DOHH2 (cell line): ENCODE data around the gene ACLY.

Experiments used
- H3F3A ChIP-seq: fragments of 200-600 bp; sonication (generic), shearing (Covaris generic); 2 replicates; pipeline ENCODE4 v1.6.0; 2016; ENCODE audit warnings: antibody characterized with exemption, mild to moderate bottlenecking; ENCODE audit not compliant: control insufficient read depth, insufficient read depth
- H3K27ac ChIP-seq: fragments of 200-600 bp; sonication (generic); 2 replicates; pipeline ENCODE4 v1.5.1; 2014; ENCODE audit warnings: low read depth, mild to moderate bottlenecking, low read length, moderate library complexity
- H3K27me3 ChIP-seq: fragments of 200-600 bp; sonication (generic); 2 replicates; pipeline ENCODE4 v1.6.1; 2014; ENCODE audit warnings: mild to moderate bottlenecking, low read length, mixed read lengths; ENCODE audit not compliant: control insufficient read depth
- H3K36me3 ChIP-seq: fragments of 200-600 bp; sonication (generic); 2 replicates; pipeline ENCODE4 v1.6.1; 2014; ENCODE audit warnings: mild to moderate bottlenecking, low read length, moderate library complexity, mixed read lengths; ENCODE audit not compliant: control insufficient read depth
- H3K4me1 ChIP-seq: fragments of 200-600 bp; sonication (generic); 2 replicates; pipeline ENCODE4 v1.6.1; 2014; ENCODE audit warnings: mild to moderate bottlenecking, low read length, mixed read lengths; ENCODE audit not compliant: control insufficient read depth
- H3K4me2 ChIP-seq: fragments of 200-600 bp; sonication (generic); 2 replicates; pipeline ENCODE4 v1.6.0; 2014; ENCODE audit warnings: mild to moderate bottlenecking, low read length, moderate library complexity
- H3K4me3 ChIP-seq: fragments of 200-600 bp; sonication (generic); 2 replicates; pipeline ENCODE4 v1.5.1; 2014; ENCODE audit warnings: mild to moderate bottlenecking, low read length, mixed read lengths
- H3K79me2 ChIP-seq: fragments of 200-600 bp; sonication (generic); 2 replicates; pipeline ENCODE4 v1.6.1; 2014; ENCODE audit warnings: mild to moderate bottlenecking, low read length, mixed read lengths; ENCODE audit not compliant: control insufficient read depth
- H3K9me2 ChIP-seq: fragments of 200-600 bp; sonication (generic); replicated peaks from 2 replicates; pipeline ENCODE4 v1.6.1; 2014; ENCODE audit warnings: mild to moderate bottlenecking, low read length, mixed read lengths; ENCODE audit not compliant: control insufficient read depth
- H3K9me3 ChIP-seq: fragments of 200-600 bp; sonication (generic); 2 replicates; pipeline ENCODE4 v1.6.1; 2014; ENCODE audit warnings: antibody characterized with exemption, low read length, mixed read lengths; ENCODE audit not compliant: control insufficient read depth, insufficient read depth
- H4K20me1 ChIP-seq: fragments of 200-600 bp; sonication (generic); 2 replicates; pipeline ENCODE4 v1.6.0; 2014; ENCODE audit warnings: low read depth, mild to moderate bottlenecking, antibody characterized with exemption, low read length, moderate library complexity; ENCODE audit not compliant: control insufficient read depth, insufficient read depth
- CTCF ChIP-seq: fragments of 200-600 bp; sonication (generic); IDR thresholded peaks from one replicate; pipeline ENCODE4 v1.5.1; 2014; ENCODE audit warnings: antibody characterized with exemption, mild to moderate bottlenecking, low read depth, low read length; ENCODE audit not compliant: poor library complexity, severe bottlenecking
- EZH2phosphoT487 ChIP-seq: fragments of 200-600 bp; sonication (generic); IDR thresholded peaks from 2 replicates; pipeline ENCODE4 v1.6.1; 2017; ENCODE audit warnings: borderline replicate concordance, mild to moderate bottlenecking, antibody characterized with exemption, low read length, moderate library complexity, mixed read lengths

Gene ACLY

DNA sequence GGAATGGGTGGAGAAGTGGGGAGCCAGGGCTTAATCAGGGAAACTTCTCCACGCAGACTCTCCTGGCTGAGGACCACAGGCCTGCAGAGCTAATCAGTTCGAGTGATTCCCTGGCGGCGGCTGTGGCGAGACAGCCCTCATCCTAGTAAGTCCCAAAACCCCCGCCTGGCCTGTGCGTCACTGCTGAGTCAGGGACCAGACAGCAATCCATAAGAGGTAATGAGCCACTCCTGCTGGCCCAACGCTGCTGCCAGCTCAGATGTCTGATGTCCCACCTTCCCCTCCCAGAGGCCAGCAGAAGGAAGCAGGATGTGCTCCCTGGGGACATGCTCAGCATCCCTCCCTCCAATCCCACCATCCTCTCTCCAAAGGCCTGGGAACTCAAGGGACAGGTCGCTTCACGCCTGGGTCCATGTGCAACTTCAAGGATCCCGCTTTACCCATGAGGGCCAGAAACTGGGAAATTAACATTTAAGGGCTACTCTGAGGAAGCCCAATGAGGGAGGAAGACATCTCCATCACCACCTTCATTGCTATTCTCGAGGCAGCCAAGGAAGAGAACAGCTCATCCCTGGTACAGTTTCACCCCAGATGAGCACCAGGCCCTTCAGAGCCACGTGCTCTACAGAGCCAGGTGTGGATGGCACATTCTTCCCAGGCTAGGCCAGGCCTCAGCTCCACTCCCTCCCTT, 7.9 kb downstream of the ACLY start:
- Histone ChIP-seq H3K36me3 (peaks cover 100% of the 10 kb centered on the region), H3K4me3 (no peak overlapping the region), H3K79me2 (peaks cover 53% of the 10 kb centered on the region), H3K4me1 (peaks cover 5% of the 10 kb centered on the region), H4K20me1 (peaks cover 25% of the 10 kb centered on the region), H3K27me3 (no peaks in the 10 kb centered on the region), H3K27ac (no peak overlapping the region), H3K4me2 (no peak overlapping the region), H3F3A (no peaks in the 10 kb centered on the region), H3K9me2 (no peaks in the 10 kb centered on the region), H3K9me3 (no peaks in the 10 kb centered on the region)
- TF ChIP-seq CTCF: no peak
- TF ChIP-seq EZH2phosphoT487: no peak

GRCh38 chr17:41909088-41909487, 9.7 kb downstream of the ACLY start:
- Histone ChIP-seq H3K36me3 (peaks cover 99% of the 10 kb centered on the region), H3K9me3 (no peaks in the 10 kb centered on the region), H3K79me2 (peaks cover 36% of the 10 kb centered on the region), H3F3A (no peaks in the 10 kb centered on the region), H3K4me1 (no peaks in the 10 kb centered on the region), H4K20me1 (peaks cover 8% of the 10 kb centered on the region; the same call in 1 of the 2 replicates), H3K4me2 (no peak overlapping the region), H3K4me3 (no peak overlapping the region), H3K9me2 (no peaks in the 10 kb centered on the region), H3K27ac (no peak overlapping the region), H3K27me3 (no peaks in the 10 kb centered on the region)
- TF ChIP-seq CTCF: no peak
- TF ChIP-seq EZH2phosphoT487: no peak

- Histone ChIP-seq H3F3A (no peaks in the 10 kb centered on the region), H4K20me1 (peaks cover 1% of the 10 kb centered on the region; the same call in 1 of the 2 replicates)
Observed at GRCh38 chr17:41907633-41908539, 10.9 kb downstream of the ACLY start.

More at GRCh38 chr17:41907633-41908539, 10.9 kb downstream of the ACLY start:
- no peaks in the 10 kb centered on the region for H3K9me3 ChIP-seq
- H3K4me1 ChIP-seq: no peaks in the 10 kb centered on the region
- H3K4me3 ChIP-seq: no peak overlapping the region
- H3K4me2 ChIP-seq: no peak overlapping the region
- no peaks in the 10 kb centered on the region for H3K27me3 ChIP-seq
- peaks cover 94% of the 10 kb centered on the region for H3K36me3 ChIP-seq
- TF ChIP-seq CTCF (no peak), EZH2phosphoT487 (no peak)
- no peaks in the 10 kb centered on the region for H3K9me2 ChIP-seq
- peaks cover 24% of the 10 kb centered on the region for H3K79me2 ChIP-seq
- no peak overlapping the region for H3K27ac ChIP-seq
